HFF-Myc (cell line): ENCODE results near the gene PRRC2B.
A peak's percentile ranks its signal among the peaks of the same experiment; 100 is the strongest.
"Not testable (repeated sequence)": the region's sequence is repeated elsewhere in the genome, so short reads cannot be mapped to it uniquely, and the experiment has no call there.

Source experiments
- DNase-seq: peaks from one replicate; pipeline ENCODE4 v3.0.0-alpha.2; 2011; ENCODE audit warnings: low read depth; ENCODE audit errors: extremely low read depth
- H3K4me3 ChIP-seq: replicated peaks from 2 replicates; pipeline ENCODE4 v1.5.1; 2011; ENCODE audit warnings: low read depth, mild to moderate bottlenecking, control low read depth, low read length
- TF ChIP-seq, protein P1 (sequence below): IDR thresholded peaks from 2 replicates; pipeline ENCODE4 v1.5.1; 2012; ENCODE audit warnings: mild to moderate bottlenecking, low read depth, low read length, control low read depth; ENCODE audit errors: missing control alignments

Gene PRRC2B

DNA sequence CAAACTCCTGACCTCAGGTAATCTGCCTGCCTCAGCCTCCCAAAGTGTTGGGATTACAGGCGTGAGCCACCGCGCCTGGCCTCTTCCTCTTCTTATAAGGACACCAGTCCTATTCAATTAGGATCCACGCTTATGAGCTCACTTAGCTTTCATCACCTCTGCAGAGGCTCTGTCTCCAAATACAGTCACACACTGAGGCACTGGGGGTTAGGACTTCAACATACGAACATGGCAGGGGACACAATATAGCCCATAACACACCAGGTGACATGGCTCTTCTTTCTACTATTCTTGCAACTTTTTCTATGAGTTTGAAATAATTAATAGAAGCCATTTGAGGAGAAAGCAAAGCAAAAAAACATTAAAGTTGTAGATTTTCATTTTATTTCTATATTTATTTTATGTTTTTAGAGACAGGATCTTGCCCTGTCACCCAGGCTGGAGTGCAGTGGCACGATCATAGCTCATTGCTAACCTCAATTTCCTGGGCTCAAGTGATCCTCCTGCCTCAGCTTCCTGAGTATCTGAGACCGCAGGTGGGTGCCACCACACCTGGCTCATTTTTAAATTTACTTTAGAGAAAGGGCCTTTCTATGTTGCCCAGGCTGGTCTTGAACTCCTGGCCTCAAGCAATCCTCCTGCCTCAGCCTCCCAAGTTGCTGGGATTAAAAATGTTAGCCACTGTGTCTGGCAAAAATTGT, 145.5 kb downstream of the PRRC2B start:
- TF ChIP-seq, protein P1, sequence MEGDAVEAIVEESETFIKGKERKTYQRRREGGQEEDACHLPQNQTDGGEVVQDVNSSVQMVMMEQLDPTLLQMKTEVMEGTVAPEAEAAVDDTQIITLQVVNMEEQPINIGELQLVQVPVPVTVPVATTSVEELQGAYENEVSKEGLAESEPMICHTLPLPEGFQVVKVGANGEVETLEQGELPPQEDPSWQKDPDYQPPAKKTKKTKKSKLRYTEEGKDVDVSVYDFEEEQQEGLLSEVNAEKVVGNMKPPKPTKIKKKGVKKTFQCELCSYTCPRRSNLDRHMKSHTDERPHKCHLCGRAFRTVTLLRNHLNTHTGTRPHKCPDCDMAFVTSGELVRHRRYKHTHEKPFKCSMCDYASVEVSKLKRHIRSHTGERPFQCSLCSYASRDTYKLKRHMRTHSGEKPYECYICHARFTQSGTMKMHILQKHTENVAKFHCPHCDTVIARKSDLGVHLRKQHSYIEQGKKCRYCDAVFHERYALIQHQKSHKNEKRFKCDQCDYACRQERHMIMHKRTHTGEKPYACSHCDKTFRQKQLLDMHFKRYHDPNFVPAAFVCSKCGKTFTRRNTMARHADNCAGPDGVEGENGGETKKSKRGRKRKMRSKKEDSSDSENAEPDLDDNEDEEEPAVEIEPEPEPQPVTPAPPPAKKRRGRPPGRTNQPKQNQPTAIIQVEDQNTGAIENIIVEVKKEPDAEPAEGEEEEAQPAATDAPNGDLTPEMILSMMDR, result no peak
- H3K4me3 ChIP-seq, result no peak overlapping the region
- DNase-seq, result no peak

- TF ChIP-seq, protein P1, result no peak
- DNase-seq, result no peak
- H3K4me3 ChIP-seq, result no peak overlapping the region
Observed at GRCh38 chr9:131543141-131543540, 149.3 kb downstream of the PRRC2B start.

DNA sequence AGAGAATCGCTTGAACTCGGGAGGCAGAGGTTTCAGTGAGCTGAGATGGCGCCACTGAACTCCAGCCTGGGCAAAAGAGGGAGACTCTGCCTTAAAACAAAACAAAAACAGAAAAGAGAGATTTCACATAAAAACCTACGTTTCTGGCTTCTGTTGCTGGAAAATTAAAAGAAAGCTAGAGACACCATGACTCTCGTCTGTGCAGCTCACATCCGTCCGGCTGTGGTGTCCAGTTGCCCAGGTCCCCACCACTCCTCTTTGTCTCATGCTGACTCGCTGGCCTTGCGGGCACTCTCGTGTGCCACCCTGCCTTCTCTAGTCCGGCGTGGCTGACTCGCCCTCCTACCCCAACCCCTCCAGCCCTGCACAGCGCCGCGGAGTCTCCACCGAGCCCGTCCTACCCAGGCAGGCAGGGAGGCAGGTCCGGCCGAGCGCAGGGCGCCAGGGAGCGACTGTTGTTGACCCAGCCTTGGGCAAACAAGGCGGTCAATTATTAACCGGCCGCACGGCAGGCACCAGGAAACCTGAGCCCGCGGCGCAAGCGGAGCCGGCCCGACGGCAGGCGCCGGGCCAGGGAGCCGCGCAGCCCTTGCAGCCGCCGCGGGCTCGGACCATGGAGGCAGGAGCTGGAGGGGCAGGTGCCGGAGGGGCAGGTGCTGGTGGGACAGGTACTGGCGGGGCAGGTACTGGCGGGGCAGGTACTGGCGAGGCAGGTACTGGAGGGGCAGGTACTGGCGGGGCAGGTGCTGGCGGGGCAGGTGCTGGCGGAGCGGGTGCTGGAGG, 151.3 kb downstream of the PRRC2B start, which contains the start of gene PRRT1B:
PRRT1B (plus strand) TSS at position 521 of the 783 bp plus-strand sequence; CDS start at position 614, 93 bp downstream.
- TF ChIP-seq, protein P1, result no peak
- no peak for DNase-seq
- no peak within 1 kb of the TSS for H3K4me3 ChIP-seq

GRCh38 chr9:131545786-131546335, 152.0 kb downstream of the PRRC2B start:
- TF ChIP-seq, protein P1, result no peak
- DNase-seq, result no peak
- H3K4me3 ChIP-seq, result no peak overlapping the region

GRCh38 chr9:131546336-131547084, 152.6 kb downstream of the PRRC2B start:
- no peak for DNase-seq
- peak overlapping the region; percentile 8; the same call in 1 of the 2 replicates for H3K4me3 ChIP-seq
- TF ChIP-seq, protein P1, result no peak

- not testable (repeated sequence) for H3K4me3 ChIP-seq, DNase-seq
Observed at GRCh38 chr9:131549186-131549585, 155.3 kb downstream of the PRRC2B start.
